22Rv1 (cell line): ENCODE results near the gene MAPT.

ENCODE experiments used
- ZFX ChIP-seq: fragments of 450-650 bp; IDR thresholded peaks from 2 replicates; pipeline ENCODE4 v1.6.1; 2017; ENCODE audit warnings: antibody characterized with exemption, borderline replicate concordance
- TF ChIP-seq, protein P1 (sequence below): fragments of 450-650 bp; IDR thresholded peaks from 2 replicates; pipeline ENCODE4 v1.5.1; 2017; ENCODE audit warnings: mild to moderate bottlenecking

DNA sequence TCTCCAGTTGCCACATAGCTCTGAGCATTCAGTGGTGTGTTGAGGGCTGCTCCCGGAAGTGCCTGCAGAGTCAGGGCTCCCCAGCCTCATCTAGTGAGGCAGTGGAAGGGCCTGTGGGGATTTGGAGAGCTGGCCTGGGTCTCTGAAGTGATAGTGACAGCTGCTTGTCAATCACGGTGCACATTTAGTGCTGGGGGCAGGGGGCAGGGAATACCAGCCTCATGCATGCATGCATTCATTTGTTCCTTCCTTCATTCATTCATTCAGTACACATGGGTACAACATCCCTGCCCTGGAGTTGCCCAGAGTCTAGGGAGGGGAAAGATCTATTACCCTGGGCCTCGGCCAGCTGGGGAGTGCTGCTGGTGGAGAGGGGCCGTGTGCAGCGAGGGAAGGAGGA lies 93.4 kb downstream of the MAPT start:
- TF ChIP-seq, protein P1, sequence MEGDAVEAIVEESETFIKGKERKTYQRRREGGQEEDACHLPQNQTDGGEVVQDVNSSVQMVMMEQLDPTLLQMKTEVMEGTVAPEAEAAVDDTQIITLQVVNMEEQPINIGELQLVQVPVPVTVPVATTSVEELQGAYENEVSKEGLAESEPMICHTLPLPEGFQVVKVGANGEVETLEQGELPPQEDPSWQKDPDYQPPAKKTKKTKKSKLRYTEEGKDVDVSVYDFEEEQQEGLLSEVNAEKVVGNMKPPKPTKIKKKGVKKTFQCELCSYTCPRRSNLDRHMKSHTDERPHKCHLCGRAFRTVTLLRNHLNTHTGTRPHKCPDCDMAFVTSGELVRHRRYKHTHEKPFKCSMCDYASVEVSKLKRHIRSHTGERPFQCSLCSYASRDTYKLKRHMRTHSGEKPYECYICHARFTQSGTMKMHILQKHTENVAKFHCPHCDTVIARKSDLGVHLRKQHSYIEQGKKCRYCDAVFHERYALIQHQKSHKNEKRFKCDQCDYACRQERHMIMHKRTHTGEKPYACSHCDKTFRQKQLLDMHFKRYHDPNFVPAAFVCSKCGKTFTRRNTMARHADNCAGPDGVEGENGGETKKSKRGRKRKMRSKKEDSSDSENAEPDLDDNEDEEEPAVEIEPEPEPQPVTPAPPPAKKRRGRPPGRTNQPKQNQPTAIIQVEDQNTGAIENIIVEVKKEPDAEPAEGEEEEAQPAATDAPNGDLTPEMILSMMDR = no peak
- no peak for TF ChIP-seq ZFX
